ENCODE data around the gene BTBD2. TPM values are rescaled to one million over a fixed set of nuclear protein-coding genes. Genes with fewer than 3 reads are reported as not detected.
A peak's percentile ranks its signal among the peaks of the same experiment; 100 is the strongest.

Gene BTBD2
- total and polyA plus RNA-seq, 2 experiments from 2014 or later: 23.8 to 130 TPM

DNA sequence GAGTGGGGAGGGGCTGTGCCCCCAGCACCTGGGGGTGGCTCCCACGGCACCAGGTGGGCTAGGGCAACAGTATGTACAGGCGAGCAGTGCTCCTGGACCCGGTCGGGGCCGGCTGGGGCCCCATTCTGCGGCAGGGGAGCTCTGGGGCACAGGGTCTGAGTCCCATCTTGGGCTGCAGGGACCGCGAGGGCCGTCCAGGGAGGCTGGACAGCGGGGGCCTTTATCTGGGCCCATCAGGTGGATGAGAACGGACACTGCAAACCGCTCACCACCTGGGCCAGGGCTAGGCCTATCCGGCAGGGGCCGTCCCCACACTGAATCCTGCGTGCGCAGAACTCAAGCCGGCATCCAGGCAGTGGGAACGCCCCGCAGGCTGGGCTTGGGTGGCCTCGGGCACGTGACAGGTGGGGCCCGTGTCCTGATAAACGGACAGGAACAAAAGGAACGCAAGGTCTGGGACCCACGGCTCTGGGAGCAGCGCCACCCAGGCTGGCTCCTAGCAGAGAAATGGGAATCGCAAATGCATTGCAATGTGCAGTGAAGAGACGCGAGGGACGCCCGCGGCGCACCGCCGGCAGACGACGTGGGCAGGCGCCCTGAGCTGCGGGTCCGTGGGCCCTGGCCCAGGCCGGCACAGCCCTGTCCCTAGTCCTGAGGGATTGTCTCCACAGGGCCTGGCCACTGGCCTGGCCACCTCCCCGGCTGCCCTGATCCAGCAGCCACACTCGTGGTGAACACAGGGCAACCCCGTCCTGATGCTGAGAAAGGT lies 29.7 kb downstream of the BTBD2 start:
- Histone ChIP-seq H3K9me2 (ENCODE audit: insufficient read depth) (no peaks in the 10 kb centered on the region), H3K4me1 (ENCODE audit: insufficient read depth) (no peaks in the 10 kb centered on the region), H3K27ac (ENCODE audit: low read depth) (no peak overlapping the region), H4K20me1 (replicated peaks; ENCODE audit: insufficient read depth) (peaks cover 7% of the 10 kb centered on the region; the same call in 1 of the 2 replicates), H3F3A (replicated peaks; ENCODE audit: low read depth) (peaks cover 33% of the 10 kb centered on the region; the same call in 1 of the 2 replicates), H3K4me2 (no peak overlapping the region), H3K36me3 (ENCODE audit: insufficient read depth) (no peaks in the 10 kb centered on the region), H2AFZ (no peak overlapping the region), H3K27me3 (ENCODE audit: insufficient read depth) (no peaks in the 10 kb centered on the region), H3K4me3 (no peak overlapping the region), H3K79me2 (replicated peaks; ENCODE audit: insufficient read depth) (no peaks in the 10 kb centered on the region)
- Mint-ChIP-seq H3K9me3 (no peaks in the 10 kb centered on the region), H3K4me1 (no peaks in the 10 kb centered on the region), H3K27me3 (ENCODE audit: insufficient read depth, low read depth, poor library complexity) (peaks cover 16% of the 10 kb centered on the region), H3K36me3 (ENCODE audit: low read depth) (peaks cover 45% of the 10 kb centered on the region), H3K27ac (no peak overlapping the region), H3K4me3 (no peak overlapping the region)
- ATAC-seq: peak; percentile 33
- DNase-seq (ENCODE audit: low spot score): peak; percentile 36
- TF ChIP-seq, protein P1, sequence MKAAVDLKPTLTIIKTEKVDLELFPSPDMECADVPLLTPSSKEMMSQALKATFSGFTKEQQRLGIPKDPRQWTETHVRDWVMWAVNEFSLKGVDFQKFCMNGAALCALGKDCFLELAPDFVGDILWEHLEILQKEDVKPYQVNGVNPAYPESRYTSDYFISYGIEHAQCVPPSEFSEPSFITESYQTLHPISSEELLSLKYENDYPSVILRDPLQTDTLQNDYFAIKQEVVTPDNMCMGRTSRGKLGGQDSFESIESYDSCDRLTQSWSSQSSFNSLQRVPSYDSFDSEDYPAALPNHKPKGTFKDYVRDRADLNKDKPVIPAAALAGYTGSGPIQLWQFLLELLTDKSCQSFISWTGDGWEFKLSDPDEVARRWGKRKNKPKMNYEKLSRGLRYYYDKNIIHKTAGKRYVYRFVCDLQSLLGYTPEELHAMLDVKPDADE (IDR thresholded peaks at IDR 0.05): no peak
- TF ChIP-seq POLR2AphosphoS5 (IDR thresholded peaks at IDR 0.05; ENCODE audit: low read depth): peak; percentile 10

DNA sequence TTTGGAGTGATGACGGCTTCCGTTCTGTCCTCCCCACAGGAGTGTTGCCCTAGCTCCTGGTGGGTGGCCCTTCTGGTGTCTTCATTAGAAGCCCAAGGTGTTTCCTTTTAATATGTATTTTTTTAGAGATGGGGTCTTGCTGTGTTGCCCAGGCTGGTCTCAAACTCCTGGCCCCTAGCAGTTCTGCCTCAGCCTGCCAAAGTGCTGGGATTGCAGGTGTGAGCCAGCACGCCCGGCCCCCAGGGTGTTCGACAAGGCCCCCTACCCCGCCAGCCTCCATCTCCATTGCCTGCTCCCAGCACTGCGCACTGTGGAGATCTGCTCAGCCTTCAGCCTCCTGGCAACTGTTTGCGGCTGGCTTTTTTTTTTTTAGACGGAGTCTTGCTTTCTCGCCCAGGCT lies 31.2 kb downstream of the BTBD2 start:
- Mint-ChIP-seq H3K27me3 (ENCODE audit: insufficient read depth, low read depth, poor library complexity) (peaks cover 11% of the 10 kb centered on the region), H3K4me3 (no peak overlapping the region), H3K27ac (no peak overlapping the region), H3K36me3 (ENCODE audit: low read depth) (peaks cover 37% of the 10 kb centered on the region), H3K4me1 (no peaks in the 10 kb centered on the region), H3K9me3 (no peaks in the 10 kb centered on the region)
- Histone ChIP-seq H3K27ac (ENCODE audit: low read depth) (0 out of 2 replicates have a peak overlapping the region, but pooled peaks have one; percentile 32), H3K27me3 (ENCODE audit: insufficient read depth) (no peaks in the 10 kb centered on the region), H3K4me1 (ENCODE audit: insufficient read depth) (no peaks in the 10 kb centered on the region), H3K36me3 (ENCODE audit: insufficient read depth) (no peaks in the 10 kb centered on the region), H4K20me1 (replicated peaks; ENCODE audit: insufficient read depth) (no peaks in the 10 kb centered on the region; the same call in none of the 2 replicates), H3K4me2 (no peak overlapping the region), H3F3A (replicated peaks; ENCODE audit: low read depth) (peaks cover 26% of the 10 kb centered on the region; the same call in 1 of the 2 replicates), H3K4me3 (no peak overlapping the region), H2AFZ (no peak overlapping the region), H3K9me2 (ENCODE audit: insufficient read depth) (no peaks in the 10 kb centered on the region), H3K79me2 (replicated peaks; ENCODE audit: insufficient read depth) (no peaks in the 10 kb centered on the region)
- DNase-seq (ENCODE audit: low spot score) (no peak), ATAC-seq (no peak)
- TF ChIP-seq, protein P1 (IDR thresholded peaks at IDR 0.05): no peak
- TF ChIP-seq, protein P2, sequence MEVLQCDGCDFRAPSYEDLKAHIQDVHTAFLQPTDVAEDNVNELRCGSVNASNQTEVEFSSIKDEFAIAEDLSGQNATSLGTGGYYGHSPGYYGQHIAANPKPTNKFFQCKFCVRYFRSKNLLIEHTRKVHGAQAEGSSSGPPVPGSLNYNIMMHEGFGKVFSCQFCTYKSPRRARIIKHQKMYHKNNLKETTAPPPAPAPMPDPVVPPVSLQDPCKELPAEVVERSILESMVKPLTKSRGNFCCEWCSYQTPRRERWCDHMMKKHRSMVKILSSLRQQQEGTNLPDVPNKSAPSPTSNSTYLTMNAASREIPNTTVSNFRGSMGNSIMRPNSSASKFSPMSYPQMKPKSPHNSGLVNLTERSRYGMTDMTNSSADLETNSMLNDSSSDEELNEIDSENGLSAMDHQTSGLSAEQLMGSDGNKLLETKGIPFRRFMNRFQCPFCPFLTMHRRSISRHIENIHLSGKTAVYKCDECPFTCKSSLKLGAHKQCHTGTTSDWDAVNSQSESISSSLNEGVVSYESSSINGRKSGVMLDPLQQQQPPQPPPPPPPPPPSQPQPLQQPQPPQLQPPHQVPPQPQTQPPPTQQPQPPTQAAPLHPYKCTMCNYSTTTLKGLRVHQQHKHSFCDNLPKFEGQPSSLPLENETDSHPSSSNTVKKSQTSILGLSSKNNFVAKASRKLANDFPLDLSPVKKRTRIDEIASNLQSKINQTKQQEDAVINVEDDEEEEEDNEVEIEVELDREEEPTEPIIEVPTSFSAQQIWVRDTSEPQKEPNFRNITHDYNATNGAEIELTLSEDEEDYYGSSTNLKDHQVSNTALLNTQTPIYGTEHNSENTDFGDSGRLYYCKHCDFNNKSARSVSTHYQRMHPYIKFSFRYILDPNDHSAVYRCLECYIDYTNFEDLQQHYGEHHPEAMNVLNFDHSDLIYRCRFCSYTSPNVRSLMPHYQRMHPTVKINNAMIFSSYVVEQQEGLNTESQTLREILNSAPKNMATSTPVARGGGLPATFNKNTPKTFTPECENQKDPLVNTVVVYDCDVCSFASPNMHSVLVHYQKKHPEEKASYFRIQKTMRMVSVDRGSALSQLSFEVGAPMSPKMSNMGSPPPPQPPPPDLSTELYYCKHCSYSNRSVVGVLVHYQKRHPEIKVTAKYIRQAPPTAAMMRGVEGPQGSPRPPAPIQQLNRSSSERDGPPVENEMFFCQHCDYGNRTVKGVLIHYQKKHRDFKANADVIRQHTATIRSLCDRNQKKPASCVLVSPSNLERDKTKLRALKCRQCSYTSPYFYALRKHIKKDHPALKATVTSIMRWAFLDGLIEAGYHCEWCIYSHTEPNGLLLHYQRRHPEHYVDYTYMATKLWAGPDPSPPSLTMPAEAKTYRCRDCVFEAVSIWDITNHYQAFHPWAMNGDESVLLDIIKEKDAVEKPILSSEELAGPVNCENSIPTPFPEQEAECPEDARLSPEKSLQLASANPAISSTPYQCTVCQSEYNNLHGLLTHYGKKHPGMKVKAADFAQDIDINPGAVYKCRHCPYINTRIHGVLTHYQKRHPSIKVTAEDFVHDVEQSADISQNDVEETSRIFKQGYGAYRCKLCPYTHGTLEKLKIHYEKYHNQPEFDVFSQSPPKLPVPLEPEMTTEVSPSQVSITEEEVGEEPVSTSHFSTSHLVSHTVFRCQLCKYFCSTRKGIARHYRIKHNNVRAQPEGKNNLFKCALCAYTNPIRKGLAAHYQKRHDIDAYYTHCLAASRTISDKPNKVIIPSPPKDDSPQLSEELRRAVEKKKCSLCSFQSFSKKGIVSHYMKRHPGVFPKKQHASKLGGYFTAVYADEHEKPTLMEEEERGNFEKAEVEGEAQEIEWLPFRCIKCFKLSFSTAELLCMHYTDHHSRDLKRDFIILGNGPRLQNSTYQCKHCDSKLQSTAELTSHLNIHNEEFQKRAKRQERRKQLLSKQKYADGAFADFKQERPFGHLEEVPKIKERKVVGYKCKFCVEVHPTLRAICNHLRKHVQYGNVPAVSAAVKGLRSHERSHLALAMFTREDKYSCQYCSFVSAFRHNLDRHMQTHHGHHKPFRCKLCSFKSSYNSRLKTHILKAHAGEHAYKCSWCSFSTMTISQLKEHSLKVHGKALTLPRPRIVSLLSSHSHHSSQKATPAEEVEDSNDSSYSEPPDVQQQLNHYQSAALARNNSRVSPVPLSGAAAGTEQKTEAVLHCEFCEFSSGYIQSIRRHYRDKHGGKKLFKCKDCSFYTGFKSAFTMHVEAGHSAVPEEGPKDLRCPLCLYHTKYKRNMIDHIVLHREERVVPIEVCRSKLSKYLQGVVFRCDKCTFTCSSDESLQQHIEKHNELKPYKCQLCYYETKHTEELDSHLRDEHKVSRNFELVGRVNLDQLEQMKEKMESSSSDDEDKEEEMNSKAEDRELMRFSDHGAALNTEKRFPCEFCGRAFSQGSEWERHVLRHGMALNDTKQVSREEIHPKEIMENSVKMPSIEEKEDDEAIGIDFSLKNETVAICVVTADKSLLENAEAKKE (CRISPR knock-in tag; IDR thresholded peaks at IDR 0.05): no peak
- TF ChIP-seq EZH2phosphoT487 (IDR thresholded peaks at IDR 0.05; ENCODE audit: unreplicated experiment) (no peak), ZNF114 (CRISPR knock-in tag; IDR thresholded peaks at IDR 0.05) (no peak), JUNB (IDR thresholded peaks at IDR 0.05; ENCODE audit: unreplicated experiment) (no peak), ZNF331 (CRISPR knock-in tag; IDR thresholded peaks at IDR 0.05; ENCODE audit: low read depth) (no peak), CREB1 (CRISPR knock-in tag; IDR thresholded peaks at IDR 0.05; ENCODE audit: low read depth) (no peak), STAT1 (IDR thresholded peaks at IDR 0.05; ENCODE audit: unreplicated experiment) (no peak), NANOG (IDR thresholded peaks at IDR 0.05; ENCODE audit: borderline replicate concordance) (no peak)
- TF ChIP-seq, protein P3, sequence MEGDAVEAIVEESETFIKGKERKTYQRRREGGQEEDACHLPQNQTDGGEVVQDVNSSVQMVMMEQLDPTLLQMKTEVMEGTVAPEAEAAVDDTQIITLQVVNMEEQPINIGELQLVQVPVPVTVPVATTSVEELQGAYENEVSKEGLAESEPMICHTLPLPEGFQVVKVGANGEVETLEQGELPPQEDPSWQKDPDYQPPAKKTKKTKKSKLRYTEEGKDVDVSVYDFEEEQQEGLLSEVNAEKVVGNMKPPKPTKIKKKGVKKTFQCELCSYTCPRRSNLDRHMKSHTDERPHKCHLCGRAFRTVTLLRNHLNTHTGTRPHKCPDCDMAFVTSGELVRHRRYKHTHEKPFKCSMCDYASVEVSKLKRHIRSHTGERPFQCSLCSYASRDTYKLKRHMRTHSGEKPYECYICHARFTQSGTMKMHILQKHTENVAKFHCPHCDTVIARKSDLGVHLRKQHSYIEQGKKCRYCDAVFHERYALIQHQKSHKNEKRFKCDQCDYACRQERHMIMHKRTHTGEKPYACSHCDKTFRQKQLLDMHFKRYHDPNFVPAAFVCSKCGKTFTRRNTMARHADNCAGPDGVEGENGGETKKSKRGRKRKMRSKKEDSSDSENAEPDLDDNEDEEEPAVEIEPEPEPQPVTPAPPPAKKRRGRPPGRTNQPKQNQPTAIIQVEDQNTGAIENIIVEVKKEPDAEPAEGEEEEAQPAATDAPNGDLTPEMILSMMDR (conservative IDR thresholded peaks at IDR 0.05; ENCODE audit: low read depth in 2 of 2): no peak
